ENCODE data around the gene MT1H. TPM values are rescaled to one million over a fixed set of nuclear protein-coding genes. Genes with fewer than 3 reads are reported as not detected.
"Not testable (repeated sequence)": the region's sequence is repeated elsewhere in the genome, so short reads cannot be mapped to it uniquely, and the experiment has no call there.

MT1H gene
- total RNA-seq, 5 donors from 2014 or later (not counting 1 experiment from before 2014, with no cell fraction given): 1.4 TPM; not detected in 4

DNA sequence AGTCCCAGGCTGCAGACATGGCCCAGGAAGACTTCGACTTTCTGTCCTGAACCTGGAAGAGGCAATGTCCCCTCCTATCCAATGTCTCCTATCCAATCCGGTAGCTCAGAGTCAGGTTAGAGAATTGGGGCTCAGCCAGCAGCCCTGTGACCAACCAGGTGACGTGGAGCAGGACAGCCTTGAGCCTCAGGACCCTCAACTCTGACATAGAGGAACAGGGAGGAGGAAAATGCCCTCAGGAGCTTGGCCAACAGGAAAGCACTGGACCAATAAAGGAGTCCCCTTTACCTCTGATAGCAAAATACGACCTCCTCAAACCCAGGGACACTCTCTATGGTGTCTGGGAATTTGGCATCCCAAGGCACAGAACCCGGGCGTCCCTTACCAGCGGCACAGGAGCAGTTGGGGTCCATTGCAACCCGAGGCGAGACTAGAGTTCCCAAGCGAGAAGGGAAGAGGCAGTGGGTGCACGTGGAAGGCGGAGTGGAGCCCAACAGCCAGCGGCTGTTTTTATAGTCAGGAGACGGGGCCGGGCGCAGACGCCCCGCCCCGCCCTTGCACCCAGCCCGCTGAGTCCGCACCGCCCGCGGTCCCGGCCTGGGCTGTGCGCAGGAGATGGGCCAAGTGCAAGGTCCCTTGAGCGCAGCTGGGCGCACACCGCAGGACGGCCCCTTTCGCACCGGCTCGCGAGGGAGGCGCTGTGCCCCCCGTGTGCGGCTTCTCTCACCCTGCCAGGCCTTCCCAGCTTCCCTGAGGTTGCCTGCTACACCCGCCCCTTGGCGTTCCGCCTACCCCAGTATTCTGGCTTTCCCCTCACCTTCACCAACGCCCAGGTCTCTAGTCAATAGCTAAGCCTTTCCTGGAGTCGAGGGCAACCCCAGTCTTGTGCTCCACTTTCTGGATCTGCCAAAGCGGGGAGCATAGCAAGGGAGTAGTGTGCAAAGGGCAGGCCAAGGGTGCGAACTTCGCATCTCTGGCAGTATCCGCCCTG, 1.7 kb upstream of the MT1H start, which contains the start of gene MT1G:
Gene MT1G, minus strand, starts transcription at position 485 of the 991 bp plus-strand sequence. Its CDS starts 72 bp downstream, at position 413.
- Histone ChIP-seq H3K27ac (ENCODE audit: low read length) (no peak within 1 kb of the TSS), H3K36me3 (ENCODE audit: control insufficient read depth in 2 of 2, extremely low read depth in 1 of 2, insufficient read depth in 1 of 2, low read length in 1 of 2) (no peaks in the 10 kb centered on the region), H3K9me3 (no peaks in the 10 kb centered on the region), H3K27me3 (replicated peaks in 1 of 2; ENCODE audit: control insufficient read depth in 2 of 2, extremely low read depth in 1 of 2, insufficient read depth in 2 of 2, low read length in 1 of 2) (peaks cover 25 to 62% of the 10 kb centered on the region in 2 experiments), H3K4me3 (ENCODE audit: control insufficient read depth in 1 of 2, extremely low read depth in 1 of 2, low read length in 1 of 2) (no peak within 1 kb of the TSS), H3K4me1 (ENCODE audit: control insufficient read depth in 1 of 2, extremely low read depth in 1 of 2, insufficient read depth in 2 of 2, low read length in 2 of 2) (peaks cover 0 to 26% of the 10 kb centered on the region in 2 experiments)
- DNase-seq (peak in 2 of 35 experiments; percentile 19 to 38), ATAC-seq (replicated peaks in 1 of 4) (peak; percentile 30 to 74 (median 60))
- no peak within 1 kb of the TSS for H3K27ac Mint-ChIP-seq
- 20% methylated on average over 37 of the region's 46 CpGs for WGBS (ENCODE audit: insufficient coverage)
- H3K9me3 Mint-ChIP-seq: no peaks in the 10 kb centered on the region
- peaks cover 40 to 77% of the 10 kb centered on the region in 2 donors for H3K27me3 Mint-ChIP-seq
- POLR2A ChIA-PET: interaction anchor here in 1 of 2 donors (0.6 kb wide), 1 partner anchor 14 kb away, joined by 7 read pairs; no protein-coding TSS in a partner anchor
- CTCF ChIA-PET: no interaction called here
- peaks cover 23 to 30% (median 28%) of the 10 kb centered on the region in 3 donors for H3K4me1 Mint-ChIP-seq
- H3K36me3 Mint-ChIP-seq: peaks cover 3% of the 10 kb centered on the region
- peak within 1 kb of the TSS in 2 of 3 donors; percentile 6 to 65 for H3K4me3 Mint-ChIP-seq

DNA sequence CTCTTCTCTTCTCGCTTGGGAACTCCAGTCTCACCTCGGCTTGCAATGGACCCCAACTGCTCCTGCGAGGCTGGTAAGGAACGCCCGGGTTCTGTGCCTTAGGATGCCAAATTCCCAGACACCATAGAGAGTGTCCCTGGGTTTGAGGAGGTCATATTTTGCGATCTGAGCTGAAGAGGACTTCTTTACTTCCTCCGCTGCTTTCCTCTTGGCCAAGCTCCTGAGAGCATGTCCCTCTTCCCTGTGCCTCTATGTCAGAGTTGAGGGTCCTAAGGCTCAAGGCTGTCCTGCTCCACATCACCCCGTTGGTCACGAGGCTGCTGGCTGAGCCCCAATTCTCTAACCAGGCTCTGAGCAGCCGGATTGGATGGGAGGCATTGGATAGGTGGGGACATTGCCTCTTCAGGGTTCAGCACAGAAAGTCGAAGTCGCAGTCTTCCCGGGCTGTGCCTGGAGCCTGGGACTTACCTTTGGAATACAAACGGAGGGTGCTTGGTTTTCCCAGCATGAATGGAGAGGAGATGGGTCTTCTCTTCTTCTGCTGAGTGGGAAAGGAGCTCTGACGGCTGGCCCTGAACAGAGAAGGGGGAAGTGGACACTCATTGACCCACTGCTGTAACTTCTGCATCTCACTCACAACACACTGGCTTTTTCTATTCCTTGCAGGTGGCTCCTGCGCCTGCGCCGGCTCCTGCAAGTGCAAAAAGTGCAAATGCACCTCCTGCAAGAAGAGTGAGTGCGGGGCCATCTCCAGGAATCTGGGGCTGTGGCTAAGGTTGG, 416 bp downstream of the MT1H start:
- Mint-ChIP-seq H3K27ac (no peak overlapping the region), H3K27me3 (peaks cover 37 to 75% of the 10 kb centered on the region in 2 donors), H3K4me1 (peaks cover 18 to 29% (median 23%) of the 10 kb centered on the region in 3 donors), H3K9me3 (no peaks in the 10 kb centered on the region), H3K4me3 (peak overlapping the region in 1 of 3 donors; percentile 41), H3K36me3 (no peaks in the 10 kb centered on the region)
- no peak for DNase-seq
- Histone ChIP-seq H3K27me3 (replicated peaks in 1 of 2; ENCODE audit: control insufficient read depth in 2 of 2, extremely low read depth in 1 of 2, insufficient read depth in 2 of 2, low read length in 1 of 2) (peaks cover 22 to 53% of the 10 kb centered on the region in 2 experiments), H3K9me3 (no peaks in the 10 kb centered on the region), H3K27ac (ENCODE audit: low read length) (no peak overlapping the region), H3K4me3 (ENCODE audit: control insufficient read depth in 1 of 2, extremely low read depth in 1 of 2, low read length in 1 of 2) (no peak overlapping the region), H3K36me3 (ENCODE audit: control insufficient read depth in 2 of 2, extremely low read depth in 1 of 2, insufficient read depth in 1 of 2, low read length in 1 of 2) (no peaks in the 10 kb centered on the region), H3K4me1 (ENCODE audit: control insufficient read depth in 1 of 2, extremely low read depth in 1 of 2, insufficient read depth in 2 of 2, low read length in 2 of 2) (peaks cover 0 to 21% of the 10 kb centered on the region in 2 experiments)
- no peak for ATAC-seq (replicated peaks in 1 of 4)
- 49% methylated on average over 9 of the region's 19 CpGs for WGBS (ENCODE audit: insufficient coverage)
- ChIA-PET POLR2A (no interaction called here), CTCF (interaction anchor here in 1 of 2 donors (0.6 kb wide), 1 partner anchor 74 kb away, joined by 3 read pairs; no protein-coding TSS in a partner anchor)

DNA sequence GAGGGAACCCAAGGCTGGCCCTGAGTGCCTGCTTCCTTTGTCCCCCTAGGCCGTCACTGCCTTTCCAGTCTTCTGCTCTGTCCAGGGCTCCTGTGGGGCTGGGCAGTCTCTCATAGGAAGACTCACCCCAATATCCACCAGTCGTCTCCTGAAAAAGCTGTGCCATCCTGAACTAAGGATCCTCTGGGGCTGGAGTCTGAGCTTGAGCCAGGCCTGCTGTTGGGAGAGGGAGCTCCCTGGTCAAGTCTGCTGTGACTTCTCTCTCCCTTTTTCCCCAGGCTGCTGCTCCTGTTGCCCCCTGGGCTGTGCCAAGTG, 963 bp downstream of the MT1H start:
- no peaks in the 10 kb centered on the region for H3K9me3 ChIP-seq
- H3K27ac Mint-ChIP-seq: no peak overlapping the region
- H3K4me1 ChIP-seq (ENCODE audit: control insufficient read depth in 1 of 2, extremely low read depth in 1 of 2, insufficient read depth in 2 of 2, low read length in 2 of 2): peaks cover 3 to 26% of the 10 kb centered on the region in 2 experiments
- DNase-seq (no peak), ATAC-seq (replicated peaks in 1 of 4) (no peak)
- H3K36me3 ChIP-seq (ENCODE audit: control insufficient read depth in 2 of 2, extremely low read depth in 1 of 2, insufficient read depth in 1 of 2, low read length in 1 of 2): no peaks in the 10 kb centered on the region
- no peaks in the 10 kb centered on the region for H3K36me3 Mint-ChIP-seq
- ChIA-PET POLR2A (no interaction called here), CTCF (interaction anchor here in 1 of 2 donors (0.6 kb wide), 1 partner anchor 17 kb away, joined by 3 read pairs; no protein-coding TSS in a partner anchor)
- H3K27me3 ChIP-seq (replicated peaks in 1 of 2; ENCODE audit: control insufficient read depth in 2 of 2, extremely low read depth in 1 of 2, insufficient read depth in 2 of 2, low read length in 1 of 2): peaks cover 20 to 58% of the 10 kb centered on the region in 2 experiments
- WGBS (ENCODE audit: insufficient coverage): no CpG with 5 or more reads among the region's 2 CpGs
- no peak overlapping the region for H3K27ac ChIP-seq (ENCODE audit: low read length)
- no peaks in the 10 kb centered on the region for H3K9me3 Mint-ChIP-seq
- H3K4me3 Mint-ChIP-seq: no peak overlapping the region
- H3K27me3 Mint-ChIP-seq: peaks cover 37 to 75% of the 10 kb centered on the region in 2 donors
- no peak overlapping the region for H3K4me3 ChIP-seq (ENCODE audit: control insufficient read depth in 1 of 2, extremely low read depth in 1 of 2, low read length in 1 of 2)
- peaks cover 23 to 35% (median 27%) of the 10 kb centered on the region in 3 donors for H3K4me1 Mint-ChIP-seq

DNA sequence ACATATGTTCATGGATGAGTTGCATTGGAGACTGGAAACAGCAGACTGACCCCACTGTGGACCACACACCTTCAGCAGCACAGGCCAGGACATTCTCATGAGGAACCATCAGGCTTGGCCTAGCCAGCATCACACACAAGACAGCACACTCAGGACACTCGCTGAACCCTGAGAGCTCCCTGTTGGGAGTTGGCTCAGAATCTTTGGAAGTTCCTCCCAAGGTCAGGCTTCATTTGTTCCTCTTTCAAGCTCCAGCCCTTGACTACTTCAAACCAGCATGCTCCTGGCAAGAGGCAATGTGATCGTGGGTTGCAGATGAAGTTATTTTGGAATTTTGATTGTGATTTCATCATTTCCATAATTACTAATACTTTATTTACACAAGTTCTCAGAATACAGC, 2.1 kb downstream of the MT1H start:
- WGBS (ENCODE audit: insufficient coverage): no CpG with 5 or more reads among the region's 2 CpGs
- POLR2A ChIA-PET; H3K9me3 Mint-ChIP-seq; DNase-seq; H3K4me3 ChIP-seq (ENCODE audit: control insufficient read depth in 1 of 2, extremely low read depth in 1 of 2, low read length in 1 of 2); H3K36me3 ChIP-seq (ENCODE audit: control insufficient read depth in 2 of 2, extremely low read depth in 1 of 2, insufficient read depth in 1 of 2, low read length in 1 of 2); H3K27ac Mint-ChIP-seq; H3K4me3 Mint-ChIP-seq; H3K9me3 ChIP-seq; ATAC-seq (replicated peaks in 1 of 4); H3K36me3 Mint-ChIP-seq; H3K27ac ChIP-seq (ENCODE audit: low read length): not testable (repeated sequence)
- Histone ChIP-seq H3K4me1 (ENCODE audit: control insufficient read depth in 1 of 2, extremely low read depth in 1 of 2, insufficient read depth in 2 of 2, low read length in 2 of 2) (peaks cover 3 to 34% of the 10 kb centered on the region in 2 experiments), H3K27me3 (replicated peaks in 1 of 2; ENCODE audit: control insufficient read depth in 2 of 2, extremely low read depth in 1 of 2, insufficient read depth in 2 of 2, low read length in 1 of 2) (peaks cover 20 to 62% of the 10 kb centered on the region in 2 experiments)
- CTCF ChIA-PET: interaction anchor here in 1 of 2 donors (0.6 kb wide), 1 partner anchor 29 kb away, joined by 3 read pairs; no protein-coding TSS in a partner anchor
- Mint-ChIP-seq H3K4me1 (peaks cover 27 to 40% (median 35%) of the 10 kb centered on the region in 3 donors), H3K27me3 (peaks cover 37 to 68% of the 10 kb centered on the region in 2 donors)

DNA sequence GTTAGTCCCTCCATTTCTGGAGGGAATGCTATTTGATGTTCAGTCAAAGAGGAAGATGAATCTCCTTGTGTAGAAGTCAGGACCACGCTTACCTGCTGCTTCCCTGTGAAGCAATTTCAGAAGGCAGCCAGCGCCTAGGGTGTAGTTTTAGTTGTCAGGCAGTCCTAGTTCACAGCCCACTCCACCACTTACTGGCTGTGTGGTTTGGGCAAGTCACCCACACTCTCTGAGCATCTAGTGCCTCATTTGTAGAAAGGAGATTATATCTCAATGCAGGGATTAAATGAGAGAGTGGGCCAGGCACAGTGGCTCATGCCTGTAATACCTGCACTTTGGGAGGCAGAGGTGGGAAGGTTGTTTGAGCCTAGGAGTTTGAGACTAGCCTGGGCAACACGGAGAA, 2.6 kb downstream of the MT1H start:
- WGBS (ENCODE audit: insufficient coverage): no CpG with 5 or more reads among the region's 3 CpGs
- H3K9me3 ChIP-seq; H3K27ac ChIP-seq (ENCODE audit: low read length); ATAC-seq (replicated peaks in 1 of 4); POLR2A ChIA-PET; H3K4me3 Mint-ChIP-seq; H3K36me3 Mint-ChIP-seq; H3K4me3 ChIP-seq (ENCODE audit: control insufficient read depth in 1 of 2, extremely low read depth in 1 of 2, low read length in 1 of 2); DNase-seq; H3K36me3 ChIP-seq (ENCODE audit: control insufficient read depth in 2 of 2, extremely low read depth in 1 of 2, insufficient read depth in 1 of 2, low read length in 1 of 2); H3K9me3 Mint-ChIP-seq; H3K27ac Mint-ChIP-seq: not testable (repeated sequence)
- Histone ChIP-seq H3K4me1 (ENCODE audit: control insufficient read depth in 1 of 2, extremely low read depth in 1 of 2, insufficient read depth in 2 of 2, low read length in 2 of 2) (peaks cover 3 to 34% of the 10 kb centered on the region in 2 experiments), H3K27me3 (replicated peaks in 1 of 2; ENCODE audit: control insufficient read depth in 2 of 2, extremely low read depth in 1 of 2, insufficient read depth in 2 of 2, low read length in 1 of 2) (peaks cover 20 to 61% of the 10 kb centered on the region in 2 experiments)
- H3K4me1 Mint-ChIP-seq: peaks cover 27 to 40% (median 35%) of the 10 kb centered on the region in 3 donors
- CTCF ChIA-PET: interaction anchor here in 1 of 2 donors (0.6 kb wide), 1 partner anchor 28 kb away, joined by 3 read pairs; no protein-coding TSS in a partner anchor
- H3K27me3 Mint-ChIP-seq: peaks cover 37 to 66% of the 10 kb centered on the region in 2 donors
